HG02610 (cell line): Measurements from ENCODE around the gene NKIRAS1.
A peak's percentile ranks its signal among the peaks of the same experiment; 100 is the strongest.
"Not testable (repeated sequence)": the region's sequence is repeated elsewhere in the genome, so short reads cannot be mapped to it uniquely, and the experiment has no call there.

Experiments
- ATAC-seq: cut with Tn5 transposase; IDR thresholded peaks from one replicate; pipeline ENCODE4 v1.9.1; 2021; ENCODE audit warnings: mild to moderate bottlenecking, moderate library complexity; ENCODE audit not compliant: unreplicated experiment

The NKIRAS1 gene

DNA sequence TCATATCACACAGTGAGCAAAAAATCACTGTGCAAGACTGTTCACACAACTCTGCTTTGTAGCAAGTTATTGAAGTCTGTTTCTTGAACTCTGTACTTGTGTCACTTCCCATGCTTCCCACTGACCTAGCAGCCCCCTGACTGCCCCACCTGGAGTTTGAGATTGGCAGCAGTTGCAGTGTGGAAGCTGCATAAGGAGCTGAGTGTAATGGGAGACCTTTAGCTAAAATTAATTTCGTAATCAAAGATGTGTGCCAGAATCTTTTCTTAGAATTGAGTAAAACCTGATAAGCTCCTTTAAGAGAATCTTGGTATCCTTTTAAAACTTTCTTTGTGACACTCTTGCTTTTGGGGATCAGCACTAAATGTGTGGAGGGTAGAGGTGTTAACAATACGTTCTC, 42.8 kb downstream of the NKIRAS1 start:
- ATAC-seq, result no peak

DNA sequence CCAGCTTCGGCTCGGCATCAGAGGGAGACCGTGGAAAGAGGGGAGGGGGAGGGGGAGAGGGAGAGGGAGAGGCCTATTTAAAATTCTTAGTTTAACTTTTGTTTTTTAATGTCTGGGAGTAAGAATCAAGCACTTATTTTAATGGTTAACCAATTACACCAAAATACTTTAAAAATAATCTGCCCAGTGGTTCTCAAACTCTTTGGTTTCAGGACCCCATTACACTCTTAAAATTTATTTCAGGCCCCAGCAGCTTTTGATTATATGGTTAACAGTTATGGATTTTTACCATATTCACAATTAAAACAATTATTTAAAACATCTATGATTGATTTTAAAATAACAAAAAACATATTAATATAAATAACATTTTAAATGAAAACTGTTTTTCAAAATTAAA, 44.5 kb downstream of the NKIRAS1 start:
- no peak for ATAC-seq

DNA sequence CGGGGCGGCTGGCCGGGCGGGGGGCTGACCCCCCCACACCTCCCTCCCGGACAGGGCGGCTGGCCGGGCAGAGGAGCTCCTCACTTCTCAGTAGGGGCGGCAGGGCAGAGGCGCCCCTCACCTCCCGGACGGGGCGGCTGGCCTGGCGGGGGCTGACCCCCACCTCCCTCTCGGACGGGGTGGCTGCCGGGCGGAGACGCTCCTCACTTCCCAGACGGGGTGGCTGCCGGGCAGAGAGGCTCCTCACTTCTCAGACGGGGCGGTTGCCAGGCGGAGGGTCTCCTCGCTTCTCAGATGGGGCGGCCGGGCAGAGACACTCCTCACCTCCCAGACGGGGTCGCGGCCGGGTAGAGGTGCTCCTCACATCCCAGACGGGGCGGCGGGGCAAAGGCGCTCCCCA, 45.4 kb downstream of the NKIRAS1 start:
- not testable (repeated sequence) for ATAC-seq

DNA sequence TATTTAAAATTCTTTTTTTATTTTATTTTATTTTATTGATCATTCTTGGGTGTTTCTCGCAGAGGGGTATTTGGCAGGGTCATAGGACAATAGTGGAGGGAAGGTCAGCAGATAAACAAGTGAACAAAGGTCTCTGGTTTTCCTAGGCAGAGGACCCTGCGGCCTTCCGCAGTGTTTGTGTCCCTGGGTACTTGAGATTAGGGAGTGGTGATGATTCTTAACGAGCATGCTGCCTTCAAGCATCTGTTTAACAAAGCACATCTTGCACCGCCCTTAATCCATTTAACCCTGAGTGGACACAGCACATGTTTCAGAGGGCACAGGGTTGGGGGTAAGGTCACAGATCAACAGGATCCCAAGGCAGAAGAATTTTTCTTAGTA, 46.1 kb downstream of the NKIRAS1 start:
- not testable (repeated sequence) for ATAC-seq

DNA sequence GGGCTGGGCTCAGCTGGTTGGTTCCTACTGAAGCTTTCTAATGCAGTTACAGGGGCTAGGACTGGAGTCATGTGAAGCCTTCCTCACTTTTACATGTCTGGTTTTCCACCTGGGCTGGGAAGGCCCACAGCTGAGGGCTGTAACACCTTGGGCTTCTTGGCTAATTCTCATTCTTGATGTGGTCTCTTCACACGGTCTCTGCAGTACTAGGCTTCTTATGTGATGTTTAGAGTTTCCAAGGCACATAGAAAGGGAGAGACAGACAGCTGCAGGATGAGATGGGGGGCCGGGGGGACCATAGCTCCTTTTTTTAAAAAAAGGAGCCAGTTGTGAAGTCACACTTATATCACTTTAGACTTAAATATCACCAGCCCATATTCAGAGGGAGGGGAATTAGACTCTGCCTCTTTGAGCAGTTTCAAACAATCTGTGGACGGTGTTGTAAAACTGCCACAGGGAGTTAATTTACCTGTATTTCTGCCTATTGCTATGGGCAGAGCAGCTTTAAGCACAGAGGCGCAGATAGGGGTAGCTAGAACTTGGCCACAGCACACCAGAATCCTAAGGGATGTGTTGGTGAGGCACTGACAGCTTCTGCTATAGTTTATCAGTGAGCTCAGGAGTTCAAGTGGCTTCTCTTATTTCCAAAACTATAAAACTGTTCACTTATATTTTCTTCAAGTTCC, 46.7 kb downstream of the NKIRAS1 start:
- ATAC-seq, result no peak

DNA sequence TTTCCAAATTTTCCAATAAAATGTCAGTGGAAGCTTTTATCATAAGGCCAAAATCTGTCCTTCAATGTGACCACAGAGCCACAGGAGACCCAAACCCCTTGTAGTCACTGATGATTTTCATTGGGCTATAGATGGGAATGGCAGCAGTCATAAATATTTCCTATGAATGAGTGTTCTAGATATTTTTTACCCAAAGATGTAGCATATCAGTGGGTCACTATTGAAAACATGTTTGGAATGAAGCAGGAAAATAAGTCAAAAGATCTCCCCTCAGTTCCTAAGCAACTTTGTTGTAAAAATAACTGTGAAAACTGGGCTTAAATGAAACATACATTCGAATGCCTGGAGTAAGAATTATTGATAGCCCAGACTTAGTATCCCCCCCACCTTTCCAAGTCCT, 49.0 kb downstream of the NKIRAS1 start:
- no peak for ATAC-seq

GRCh38 chr3:23867400-23867799, 49.4 kb downstream of the NKIRAS1 start:
- ATAC-seq, result no peak

- peak; percentile 93 for ATAC-seq
Observed at GRCh38 chr3:23865595-23866396, 51.0 kb downstream of the NKIRAS1 start.

DNA sequence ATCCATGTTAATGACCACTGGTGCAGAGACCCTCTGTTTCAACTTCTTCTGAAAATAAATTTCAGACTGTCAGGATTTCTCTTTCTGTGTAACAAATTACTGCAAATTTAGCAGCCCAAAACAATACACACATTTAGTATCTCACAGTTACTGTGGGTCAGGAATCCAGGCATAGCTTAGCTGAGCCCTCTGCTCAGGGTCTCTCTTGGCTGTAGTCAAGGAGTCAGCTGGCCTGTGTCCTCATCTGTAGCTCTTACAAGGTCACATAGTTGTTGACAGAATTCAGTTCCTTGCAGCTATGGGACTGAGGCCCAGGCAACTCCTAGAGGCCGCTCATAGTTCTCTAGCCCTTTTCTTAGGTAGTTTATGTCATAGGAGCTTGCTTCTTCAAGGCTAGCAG, 51.9 kb downstream of the NKIRAS1 start:
- no peak for ATAC-seq

DNA sequence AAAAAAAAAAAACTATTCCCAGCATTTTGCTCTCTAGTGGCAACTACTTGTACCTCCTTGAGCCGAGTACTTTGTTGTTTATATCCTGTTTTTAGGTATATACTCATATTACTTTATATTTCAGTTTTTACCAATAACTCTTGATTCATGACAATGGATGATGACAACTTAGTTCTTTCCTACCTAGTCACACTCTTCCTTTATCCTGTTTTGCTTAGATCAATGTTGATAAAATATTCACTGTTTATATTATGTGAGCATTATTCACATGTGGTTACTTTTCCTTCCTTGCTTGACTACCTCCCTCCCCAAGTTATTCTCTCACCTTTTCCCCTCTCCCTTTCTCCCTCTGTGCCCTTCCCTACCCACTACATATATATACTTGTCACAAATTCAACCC, 53.7 kb downstream of the NKIRAS1 start:
- ATAC-seq, result no peak

DNA sequence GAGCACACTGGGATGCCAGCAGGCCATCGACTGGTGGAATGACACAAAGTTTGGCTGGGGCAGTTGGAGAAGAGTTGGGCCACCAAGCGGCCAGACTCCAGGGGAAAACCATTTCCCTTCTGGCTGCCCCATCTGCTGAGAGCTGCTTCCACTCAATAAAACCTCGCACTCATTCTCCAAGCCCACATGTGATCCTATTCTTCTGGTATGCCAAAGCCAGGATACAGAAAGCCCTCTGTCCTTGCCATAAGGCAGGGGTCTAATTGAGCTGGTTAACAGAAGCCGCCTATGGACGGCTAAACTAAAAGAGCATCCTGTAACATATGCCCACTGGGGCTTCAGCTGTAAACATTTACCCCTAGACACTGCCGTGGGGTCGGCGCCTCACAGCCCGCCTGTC, 55.1 kb downstream of the NKIRAS1 start:
- ATAC-seq, result no peak

GRCh38 chr3:23859839-23860382, 56.9 kb downstream of the NKIRAS1 start:
- no peak for ATAC-seq

DNA sequence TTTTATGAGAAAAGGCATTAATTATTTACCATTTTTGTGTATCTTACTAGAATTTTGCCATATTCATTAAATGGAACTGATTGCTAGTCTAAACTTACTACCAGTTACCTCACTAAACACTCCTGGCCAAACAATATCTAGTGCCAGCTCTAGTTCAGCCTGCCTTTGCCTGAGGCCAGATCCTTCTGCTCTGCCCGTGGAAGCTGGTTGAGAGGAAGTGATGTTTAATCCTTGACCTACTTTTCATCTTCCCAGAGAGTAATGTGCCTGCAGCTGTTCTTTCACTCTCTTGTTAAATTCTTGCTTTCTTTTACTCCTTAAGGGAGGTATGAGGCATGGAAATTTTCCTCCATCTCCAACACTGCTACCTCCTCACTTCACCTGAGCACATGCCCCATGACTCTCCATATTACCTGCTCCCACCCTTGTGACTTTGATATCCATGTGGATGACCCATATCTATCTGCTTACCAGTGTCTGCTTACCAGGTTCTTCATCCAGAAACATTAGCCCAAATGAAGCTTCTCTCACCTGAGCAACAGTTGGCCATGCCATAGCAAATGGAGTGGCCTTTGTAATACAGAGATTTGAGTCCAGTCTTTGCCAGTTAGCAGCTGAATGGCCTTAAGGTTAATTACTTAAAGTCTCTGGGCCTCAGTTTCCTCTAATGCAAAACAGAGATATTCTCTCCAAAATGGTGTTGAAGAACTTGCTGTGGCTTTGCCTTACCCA, 57.6 kb downstream of the NKIRAS1 start:
- ATAC-seq, result no peak

- ATAC-seq, result no peak
Observed at GRCh38 chr3:23856286-23856685, 60.5 kb downstream of the NKIRAS1 start.

DNA sequence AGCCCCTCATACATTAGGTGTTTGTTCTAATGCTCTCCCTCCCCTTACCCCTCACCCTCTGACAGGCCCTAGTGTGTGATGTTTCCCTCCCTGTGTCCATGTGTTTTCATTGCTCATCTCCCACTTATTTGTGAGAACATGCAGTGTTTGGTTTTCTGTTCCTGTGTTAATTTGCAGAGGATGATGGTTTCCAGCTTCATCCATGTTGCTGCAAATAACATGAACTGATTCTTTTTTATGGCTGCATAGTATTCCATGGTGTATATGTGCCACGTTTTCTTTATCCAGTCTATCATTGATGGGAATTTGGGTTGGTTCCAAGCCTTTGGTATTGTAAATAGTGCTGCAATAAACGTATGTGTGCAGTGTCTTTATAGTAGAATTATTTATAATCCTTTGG, 67.3 kb downstream of the NKIRAS1 start:
- ATAC-seq, result not testable (repeated sequence)

DNA sequence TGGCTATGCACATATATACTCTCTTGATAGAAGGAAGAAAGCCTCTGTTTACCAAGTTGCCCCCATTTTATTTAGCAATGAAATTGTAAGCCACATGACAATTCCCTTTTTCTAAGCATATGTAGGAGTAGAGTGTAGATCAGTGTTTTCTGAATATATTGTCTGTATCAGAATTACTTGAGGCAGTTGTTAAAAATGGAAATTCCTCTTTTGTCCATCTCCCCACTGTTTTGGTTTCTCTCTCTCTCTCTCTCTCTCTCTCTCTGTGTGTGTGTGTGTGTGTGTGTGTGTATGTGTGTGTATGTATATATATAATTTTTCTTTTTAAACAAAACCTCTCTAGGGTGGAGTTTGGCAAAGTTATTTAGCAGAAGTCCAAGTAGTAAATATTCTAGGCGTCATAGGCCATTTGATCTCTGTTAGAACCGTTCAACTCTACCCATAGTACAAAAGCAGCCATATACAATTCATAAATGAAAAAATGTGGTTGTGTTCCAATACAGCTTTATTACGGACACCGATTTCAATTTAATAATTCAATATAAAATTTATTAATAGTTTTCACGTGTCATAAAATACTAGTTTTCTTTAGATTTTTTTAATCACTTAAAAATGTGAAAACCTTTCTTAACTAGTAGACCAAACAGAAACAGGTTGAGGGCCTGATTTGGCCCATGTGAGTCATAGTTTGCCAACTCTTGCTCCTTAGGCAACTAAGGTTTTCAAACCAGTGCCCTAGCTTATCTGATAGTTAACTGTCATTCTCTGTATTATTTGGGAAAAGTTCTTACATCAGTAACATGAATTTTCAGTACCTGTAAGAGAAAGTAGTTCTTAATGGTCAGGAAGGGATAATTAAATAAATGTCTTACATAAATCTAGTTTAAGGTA, 71.2 kb downstream of the NKIRAS1 start:
- no peak for ATAC-seq

DNA sequence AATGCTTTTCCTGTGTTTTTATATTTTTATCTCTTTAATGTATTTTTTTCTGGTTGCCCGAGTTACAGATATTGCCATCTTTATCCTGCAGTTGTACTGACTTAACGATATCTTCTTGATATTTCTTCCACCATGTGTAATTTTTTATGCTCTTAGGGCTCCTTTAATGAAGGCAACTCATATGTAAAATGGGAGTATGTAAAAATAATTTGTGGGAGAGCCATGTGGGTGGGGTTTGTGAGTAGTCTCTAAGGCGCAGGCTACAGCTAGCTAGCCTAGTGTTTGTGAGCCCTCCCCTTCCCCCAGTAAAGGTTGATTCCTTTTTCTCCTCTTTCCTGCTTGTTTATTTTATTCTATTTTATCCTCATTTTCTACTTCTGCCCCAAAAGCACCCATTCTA, 72.9 kb downstream of the NKIRAS1 start:
- ATAC-seq, result no peak
